Endothelial cell of umbilical vein (primary cell): ENCODE results near the gene NUDT14. TPM values are rescaled to one million over a fixed set of nuclear protein-coding genes. Genes with fewer than 3 reads are reported as not detected.

Experiments
- BruUV-seq: library from RNA; stranded (reverse); fragments of 400-500 nt; replicated peaks from 2 replicates; lab custom pipeline; 2021; lab: Mats Ljungman, UMichigan
- CTCF ChIA-PET: fragments of 300-600, 350-600 bp; sonication (Branson Sonifier 250); formaldehyde crosslinking; loops from one replicate; lab custom pipeline; 2021; ENCODE audit warnings: antibody characterized with exemption, inconsistent platforms; lab: Charles Lee
- POLR2A ChIA-PET: fragments of 300-600, 350-600 bp; sonication (Branson Sonifier 250); formaldehyde crosslinking; loops from one replicate; lab custom pipeline; 2021; ENCODE audit warnings: antibody characterized with exemption, inconsistent platforms; lab: Charles Lee
- DNase-seq: peaks from one replicate; pipeline ENCODE4 v3.0.0-alpha.2; 2011; ENCODE audit warnings: low read depth, low spot score
- FAIRE-seq: peaks from 2 replicates; lab custom pipeline; 2011; peaks lifted over from hg19 to GRCh38; lab: Jason Lieb, UNC
- H2AFZ ChIP-seq: 2 replicates; pipeline ENCODE4 v1.6.0; 2012; ENCODE audit warnings: low read depth, low read length, control low read depth, inconsistent platforms
- H3K27ac ChIP-seq: 2 replicates; pipeline ENCODE4 v1.5.1; 2011; ENCODE audit warnings: low read depth, mild to moderate bottlenecking, control low read depth, low read length, moderate library complexity; ENCODE audit not compliant: insufficient read depth
- H3K27me3 ChIP-seq, 2 experiments: 2 replicates each; pipeline versions ENCODE4 v1.6.0 to v1.6.1; 2011; ENCODE audit warnings: low read length in 2 of 2, mixed read lengths in 1 of 2; ENCODE audit not compliant: control insufficient read depth in 2 of 2, insufficient read depth in 2 of 2
- H3K36me3 ChIP-seq, 2 experiments: 2 replicates in 1 of 2; 3 replicates in 1 of 2; pipeline ENCODE4 v1.5.1; 2011; ENCODE audit warnings: low read length in 2 of 2, mild to moderate bottlenecking in 1 of 2, moderate library complexity in 1 of 2; ENCODE audit not compliant: control insufficient read depth in 2 of 2, insufficient read depth in 2 of 2; ENCODE audit errors: extremely low read depth in 1 of 2
- H3K4me1 ChIP-seq: 3 replicates; pipeline ENCODE4 v1.5.1; 2011; ENCODE audit warnings: mild to moderate bottlenecking, low read length; ENCODE audit not compliant: control insufficient read depth, insufficient read depth; ENCODE audit errors: extremely low read depth
- H3K4me2 ChIP-seq: 2 replicates; pipeline ENCODE4 v1.6.1; 2011; ENCODE audit warnings: low read length, control low read depth, mixed read lengths; ENCODE audit not compliant: insufficient read depth
- H3K4me3 ChIP-seq, 3 experiments: fragments of 200-600 bp in 1 of 3; sonication (generic), shearing (Covaris generic) in 1 of 3; replicated peaks in 1 of 3; 2 replicates each; pipeline ENCODE4 v1.5.1; 2011 to 2016; ENCODE audit warnings: control low read depth in 3 of 3, low read length in 3 of 3, mild to moderate bottlenecking in 2 of 3, inconsistent platforms in 1 of 3, low read depth in 1 of 3, moderate library complexity in 1 of 3; ENCODE audit not compliant: insufficient read depth in 1 of 3
- H3K79me2 ChIP-seq: 2 replicates; pipeline ENCODE4 v1.6.0; 2012; ENCODE audit warnings: low read length, inconsistent platforms; ENCODE audit not compliant: control insufficient read depth, insufficient read depth
- H3K9ac ChIP-seq: replicated peaks from 2 replicates; pipeline ENCODE3; 2011; ENCODE audit warnings: low read length, control low read depth; ENCODE audit not compliant: insufficient read depth; ENCODE audit errors: extremely low read depth
- H3K9me1 ChIP-seq: replicated peaks from 3 replicates; pipeline ENCODE4 v1.6.0; 2011; ENCODE audit warnings: mild to moderate bottlenecking, low read length; ENCODE audit not compliant: control insufficient read depth, insufficient read depth; ENCODE audit errors: extremely low read depth
- H3K9me3 ChIP-seq: replicated peaks from 2 replicates; pipeline ENCODE4 v1.5.1; 2012; ENCODE audit warnings: low read length, inconsistent platforms; ENCODE audit not compliant: control insufficient read depth, insufficient read depth
- H4K20me1 ChIP-seq: replicated peaks from 2 replicates; pipeline ENCODE3; 2011; ENCODE audit warnings: mild to moderate bottlenecking, low read length; ENCODE audit not compliant: control insufficient read depth, insufficient read depth; ENCODE audit errors: extremely low read depth
- CTCF ChIP-seq, 2 donors: IDR thresholded peaks; 1 replicate in 1 of 2; 2 replicates in 1 of 2; pipeline ENCODE4 v1.5.1; 2011; ENCODE audit warnings: low read length in 2 of 2, mild to moderate bottlenecking in 2 of 2, moderate library complexity in 2 of 2, control low read depth in 1 of 2, inconsistent platforms in 1 of 2, low read depth in 1 of 2; ENCODE audit not compliant: insufficient read depth in 1 of 2; ENCODE audit errors: extremely low read depth in 1 of 2
- FOS ChIP-seq: IDR thresholded peaks from 2 replicates; pipeline ENCODE4 v1.6.1; 2011; ENCODE audit warnings: mild to moderate bottlenecking, low read length, moderate library complexity, borderline replicate concordance; ENCODE audit not compliant: insufficient read depth
- POLR2A ChIP-seq: IDR thresholded peaks from 2 replicates; pipeline ENCODE4 v1.6.1; 2012; ENCODE audit warnings: low read depth, mild to moderate bottlenecking, control low read depth, low read length
- POLR2AphosphoS5 ChIP-seq: IDR thresholded peaks from 2 replicates; pipeline ENCODE4 v1.6.1; 2012; ENCODE audit warnings: low read depth, mild to moderate bottlenecking, control low read depth, low read length, moderate library complexity; ENCODE audit not compliant: insufficient read depth
- dilution Hi-C: fragments of 300-500 bp; cut with MboI; formaldehyde crosslinking; loops from one replicate; pipeline ENCODE4 v1.15.0; 2019; ENCODE audit warnings: low sequenced_read_pairs; ENCODE audit not compliant: extremely low pct_ligation_motif_present
- intact Hi-C: fragments of 100-400 bp; cut with micrococcal nuclease; formaldehyde crosslinking; loops from one replicate; pipeline ENCODE4 v1.10.0; 2022
- polyA plus RNA-seq, 4 experiments: library from polyadenylated mRNA; depleted of rRNA in 3 of 4; stranded (reverse) in 3 of 4; unstranded in 1 of 4; fragments of >200 nt; gene quantifications; 2 replicates each; pipeline versions ENCODE4 v1.2.1 to v1.2.3, GENCODE V29; 2011 to 2012; ENCODE audit warnings: missing spikeins in 1 of 4
- total RNA-seq: library from RNA; stranded (reverse); gene quantifications from 2 replicates; pipeline ENCODE4 v1.2.3, GENCODE V29; 2021

NUDT14 gene
- total and polyA plus RNA-seq, 2 donors (not counting 3 experiments of a cell fraction or from before 2014, with no cell fraction given) = 97.7 to 103 TPM

- no peaks in the 10 kb centered on the region for H3K79me2 ChIP-seq
- intact Hi-C loops (loop anchor here (2.0 to 5.0 kb wide), 3 partner anchors 105 to 297 kb away; partner anchors contain the start of genes CRIP2 and TEDC1), dilution Hi-C loops (no loop called here)
- H4K20me1 ChIP-seq = no peaks in the 10 kb centered on the region
- H3K27me3 ChIP-seq = no peaks in the 10 kb centered on the region
- POLR2A ChIA-PET = interaction anchor here (1.7 kb wide), 1 partner anchor 27 kb away, joined by 4 read pairs; the partner anchor contains the start of gene JAG2
- H3K4me1 ChIP-seq = peaks cover 65% of the 10 kb centered on the region
- H3K9me3 ChIP-seq = no peaks in the 10 kb centered on the region
- H3K27ac ChIP-seq = peak overlapping the region; percentile 87
- FAIRE-seq = peak; percentile 85
- no peaks in the 10 kb centered on the region for H3K36me3 ChIP-seq
- DNase-seq = peak; percentile 57
- CTCF ChIA-PET = interaction anchor here (0.8 to 9.7 kb wide), 11 partner anchors 9 to 204 kb away, joined by 3 to 94 read pairs (median 5); partner anchors contain the start of genes JAG2 and NUDT14
- H2AFZ ChIP-seq = peak overlapping the region; percentile 24
- peak overlapping the region; percentile 76 for H3K9ac ChIP-seq
- no peak overlapping the region for H3K4me3 ChIP-seq
- TF ChIP-seq POLR2A = peak; percentile 2
- no peak for TF ChIP-seq POLR2AphosphoS5
- TF ChIP-seq FOS = no peak
- TF ChIP-seq CTCF (IDR thresholded peaks at IDR 0.05; ENCODE audit: extremely low read depth in 1 of 2, insufficient read depth in 1 of 2, low read depth in 1 of 2, low read length in 2 of 2) = peak in 1 of 2 donors; percentile 6
- H3K4me2 ChIP-seq = no peak overlapping the region
- no TSS peak for BruUV-seq
- no peaks in the 10 kb centered on the region for H3K9me1 ChIP-seq
Measured at GRCh38 chr14:105195522-105196264, 14.6 kb upstream of the NUDT14 start.
